ENCODE data around the gene PNMA6A.
A peak's percentile ranks its signal among the peaks of the same experiment; 100 is the strongest.
"Not testable (repeated sequence)": the region's sequence is repeated elsewhere in the genome, so short reads cannot be mapped to it uniquely, and the experiment has no call there.

The PNMA6A gene

GRCh38 chrX:153071909-153072583 lies at the start of gene PNMA6A:
Gene PNMA6A, plus strand, starts transcription at chrX:153072454. Its CDS starts 609 bp downstream, at chrX:153073063.
- not testable (repeated sequence) for DNase-seq (ENCODE audit: low spot score)

GRCh38 chrX:153026501-153026900 lies 45.8 kb upstream of the PNMA6A start:
- not testable (repeated sequence) for DNase-seq (ENCODE audit: low spot score)

GRCh38 chrX:153028487-153028886 lies 43.8 kb upstream of the PNMA6A start:
- DNase-seq (ENCODE audit: low spot score), result not testable (repeated sequence)

- no peak for DNase-seq (ENCODE audit: low spot score)
Measured at GRCh38 chrX:153029162-153029561, 43.1 kb upstream of the PNMA6A start.

- DNase-seq (ENCODE audit: low spot score), result no peak
Measured at GRCh38 chrX:153029875-153030274, 42.4 kb upstream of the PNMA6A start.

- DNase-seq (ENCODE audit: low spot score), result no peak
Measured at GRCh38 chrX:153030801-153031200, 41.5 kb upstream of the PNMA6A start.

- peak; percentile 33 for DNase-seq (ENCODE audit: low spot score)
Measured at GRCh38 chrX:153032397-153033118, 39.7 kb upstream of the PNMA6A start.

GRCh38 chrX:153049093-153049492 lies 23.2 kb upstream of the PNMA6A start:
- no peak for DNase-seq (ENCODE audit: low spot score)

GRCh38 chrX:153052534-153052933 lies 19.7 kb upstream of the PNMA6A start:
- DNase-seq (ENCODE audit: low spot score), result no peak

- DNase-seq (ENCODE audit: low spot score), result no peak
Measured at GRCh38 chrX:153055871-153056749, 16.1 kb upstream of the PNMA6A start, which contains the start of gene PNMA3. Gene PNMA3, plus strand, starts transcription at chrX:153056470. Its CDS starts 586 bp downstream, at chrX:153057056.

- DNase-seq (ENCODE audit: low spot score), result no peak
Measured at GRCh38 chrX:153057281-153057680, 15.0 kb upstream of the PNMA6A start.

GRCh38 chrX:153059191-153060094 lies 12.8 kb upstream of the PNMA6A start:
- DNase-seq (ENCODE audit: low spot score), result no peak

GRCh38 chrX:153060095-153060445 lies 12.2 kb upstream of the PNMA6A start:
- no peak for DNase-seq (ENCODE audit: low spot score)

GRCh38 chrX:153061732-153062131 lies 10.5 kb upstream of the PNMA6A start:
- DNase-seq (ENCODE audit: low spot score), result no peak

- DNase-seq (ENCODE audit: low spot score), result no peak
Measured at GRCh38 chrX:153063315-153063714, 8.9 kb upstream of the PNMA6A start.

GRCh38 chrX:153064061-153064460 lies 8.2 kb upstream of the PNMA6A start:
- no peak for DNase-seq (ENCODE audit: low spot score)

- DNase-seq (ENCODE audit: low spot score), result no peak
Measured at GRCh38 chrX:153065389-153065788, 6.9 kb upstream of the PNMA6A start.

GRCh38 chrX:153066402-153066801 lies 5.9 kb upstream of the PNMA6A start:
- DNase-seq (ENCODE audit: low spot score), result not testable (repeated sequence)

GRCh38 chrX:153073331-153073730 lies 1.1 kb downstream of the PNMA6A start:
- not testable (repeated sequence) for DNase-seq (ENCODE audit: low spot score)

- no peak for DNase-seq (ENCODE audit: low spot score)
Measured at GRCh38 chrX:153074262-153074899, 2.1 kb downstream of the PNMA6A start.

- no peak for DNase-seq (ENCODE audit: low spot score)
Measured at GRCh38 chrX:153074935-153075334, 2.7 kb downstream of the PNMA6A start.

Measured in hematopoietic multipotent progenitor cell treated with erythropoietin and hydrocortisone succinate and interleukin-3 and kit ligand, for 17 days (in vitro differentiated cells).